ENCODE measurements around the gene SNAP29.
"Not testable (repeated sequence)": the region's sequence is repeated elsewhere in the genome, so short reads cannot be mapped to it uniquely, and the experiment has no call there.

The SNAP29 gene

DNA sequence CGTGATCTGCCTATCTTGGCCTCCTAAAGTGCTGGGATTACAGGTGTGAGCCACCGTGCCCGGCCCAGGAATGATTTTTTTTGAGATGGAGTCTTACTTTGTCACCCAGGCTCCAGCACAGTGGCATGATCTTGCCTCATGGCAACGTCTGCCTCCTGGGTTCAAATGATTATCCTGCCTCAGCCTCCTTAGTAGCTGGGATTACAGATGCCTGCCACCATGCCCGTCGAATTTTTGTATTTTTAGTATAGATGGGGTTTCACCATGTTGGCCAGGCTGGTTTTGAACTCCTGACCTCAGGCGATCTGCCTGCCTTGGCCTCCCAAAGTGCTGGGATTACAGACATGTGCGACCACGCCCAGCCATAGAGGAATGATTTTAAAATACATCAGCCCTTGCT, 76.2 kb downstream of the SNAP29 start:
- DNase-seq: not testable (repeated sequence)

DNA sequence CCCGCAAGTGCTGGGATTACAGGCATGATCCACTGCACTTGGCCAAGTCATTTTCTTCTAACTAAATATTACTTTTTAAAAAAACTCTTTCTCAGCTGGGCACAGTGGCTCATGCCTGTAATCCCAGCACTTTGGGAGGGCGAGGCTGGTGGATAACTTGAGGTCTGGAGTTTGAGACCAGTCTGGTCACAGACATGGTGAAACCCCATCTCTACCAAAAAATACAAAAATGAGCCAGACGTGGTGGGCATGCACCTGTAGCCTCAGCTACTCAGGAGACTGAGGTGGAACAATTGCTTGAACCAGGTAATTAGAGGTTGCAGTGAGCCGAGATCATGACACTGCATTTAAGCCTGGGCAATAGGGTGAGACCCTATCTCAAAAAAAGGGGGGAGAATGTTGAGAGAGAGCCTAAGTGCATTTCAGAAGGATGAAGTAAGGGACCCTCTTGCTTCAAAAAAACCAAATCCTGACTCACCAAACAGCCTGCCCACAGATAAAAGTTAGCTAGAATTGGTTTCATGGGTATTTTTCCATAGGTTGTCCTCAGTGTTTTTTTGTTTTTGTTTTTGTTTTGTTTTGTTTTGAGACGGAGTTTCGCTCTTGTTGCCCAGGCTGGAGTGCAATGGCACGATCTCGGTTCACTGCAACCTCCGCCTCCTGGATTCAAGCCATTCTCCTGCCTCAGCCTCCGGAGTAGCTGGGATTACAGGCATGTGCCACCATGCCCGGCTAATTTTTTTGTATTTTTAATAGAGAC, 77.2 kb downstream of the SNAP29 start:
- not testable (repeated sequence) for DNase-seq

- DNase-seq: no peak
These were observed 78.4 kb downstream of the SNAP29 start for GRCh38 chr22:20937031-20937793.

DNA sequence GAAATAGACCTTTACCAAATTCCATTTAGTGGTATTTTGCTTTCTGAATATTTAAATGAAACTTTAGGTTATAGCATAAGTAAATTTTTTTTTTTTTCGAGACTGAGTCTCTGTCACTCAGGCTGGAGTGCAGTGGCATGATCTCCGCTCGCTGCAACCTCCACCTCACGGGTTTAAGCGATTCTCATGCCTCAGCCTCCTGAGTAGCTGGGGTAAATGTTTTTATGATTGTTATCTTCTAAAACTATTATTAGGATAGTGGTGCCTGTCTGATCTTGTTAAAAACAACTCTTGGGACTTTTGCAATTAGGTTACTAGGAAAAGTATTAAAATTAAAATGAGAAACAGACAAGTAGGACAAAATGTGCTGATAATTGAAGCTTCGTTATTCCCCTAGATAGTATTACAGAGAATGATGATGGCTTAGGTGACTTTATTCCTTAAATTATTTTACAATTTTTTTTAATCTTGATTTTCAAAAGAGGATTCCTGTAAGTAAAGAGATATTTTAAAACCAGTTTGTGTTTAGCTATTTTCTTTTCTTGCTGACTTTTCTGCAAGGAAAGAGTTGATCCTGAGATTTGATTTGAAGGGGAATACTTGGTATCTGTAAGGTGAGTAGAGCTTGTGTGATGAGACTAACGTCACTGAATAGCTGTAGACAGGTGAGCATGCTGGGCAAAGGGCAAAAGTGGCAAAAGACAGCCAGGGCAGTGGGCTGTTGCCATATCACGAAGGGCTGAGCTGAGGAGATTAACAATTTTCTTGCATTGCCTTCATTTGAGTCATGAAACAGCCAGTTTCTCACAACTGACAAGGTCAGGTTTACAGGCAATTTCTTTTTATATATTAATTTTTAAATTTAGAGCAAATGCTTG, 79.2 kb downstream of the SNAP29 start:
- DNase-seq: no peak

DNA sequence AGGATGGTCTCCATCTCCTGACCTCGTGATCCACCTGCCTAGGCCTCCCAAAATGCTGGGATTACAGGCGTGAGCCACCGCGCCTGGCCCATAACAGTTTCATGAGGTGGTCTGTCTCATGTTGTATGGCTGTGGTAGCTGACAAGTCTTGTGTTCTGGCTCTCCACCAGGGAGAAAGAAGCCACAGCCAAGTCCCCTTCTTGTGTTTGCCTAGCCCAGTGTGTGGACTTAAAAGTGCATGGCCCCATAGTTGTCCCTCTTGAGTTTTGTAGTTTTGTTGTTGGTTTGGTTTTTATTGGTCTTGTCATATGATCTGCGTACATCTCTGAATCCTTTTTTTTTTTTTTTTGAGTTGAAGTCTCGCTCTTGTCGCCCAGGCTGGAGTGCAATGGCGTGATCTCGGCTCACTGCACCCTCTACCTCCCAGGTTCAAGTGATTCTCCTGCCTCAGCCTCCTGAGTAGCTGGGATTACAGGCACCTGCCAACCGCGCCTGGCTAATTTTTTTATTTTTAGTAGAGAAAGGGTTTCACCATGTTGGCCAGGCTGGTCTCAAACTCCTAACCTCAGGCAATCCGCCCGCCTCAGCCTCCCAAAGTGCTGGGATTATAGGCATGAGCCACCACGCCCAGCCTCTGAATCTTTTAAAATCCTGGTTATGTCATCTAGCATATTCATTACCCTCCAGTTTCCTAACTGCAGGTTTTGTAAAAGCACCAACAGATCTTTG, 80.8 kb downstream of the SNAP29 start:
- DNase-seq: not testable (repeated sequence)

- DNase-seq: no peak
These were observed 81.4 kb downstream of the SNAP29 start for GRCh38 chr22:20940186-20940651.
